NCI-H82 treated with DMSO at 0.1 percent for 48 hours (cell line): ENCODE data around the gene ASXL3.

Source experiments
- DNase-seq: peaks from one replicate; lab custom pipeline; 2025; ENCODE audit not compliant: unreplicated experiment; lab: John Stamatoyannopoulos, UW

Gene ASXL3

DNA sequence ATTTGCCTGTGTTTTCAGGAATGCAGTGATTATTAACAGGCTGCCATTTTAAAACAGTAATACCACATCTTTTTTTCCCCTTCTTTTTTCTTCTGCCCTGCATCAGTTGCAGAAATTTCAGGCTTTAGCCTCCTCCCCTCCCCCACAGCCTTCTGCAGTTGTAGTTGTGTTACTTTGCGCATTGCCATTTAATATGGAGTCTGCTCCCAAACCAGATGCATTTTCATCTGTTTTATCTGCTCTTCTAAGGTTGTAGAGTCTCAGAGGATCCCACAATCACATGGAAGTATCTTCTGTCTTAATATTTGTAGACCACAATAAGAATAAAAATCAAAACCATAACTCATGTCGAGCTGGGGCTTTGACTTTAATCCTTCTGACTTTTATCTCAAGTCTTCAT is 3.8 kb downstream of the ASXL3 start:
- DNase-seq = no peak

- no peak for DNase-seq
Observed at GRCh38 chr18:33583901-33584300, 5.9 kb downstream of the ASXL3 start.

GRCh38 chr18:33584548-33585430 is 6.8 kb downstream of the ASXL3 start:
- DNase-seq = no peak

DNA sequence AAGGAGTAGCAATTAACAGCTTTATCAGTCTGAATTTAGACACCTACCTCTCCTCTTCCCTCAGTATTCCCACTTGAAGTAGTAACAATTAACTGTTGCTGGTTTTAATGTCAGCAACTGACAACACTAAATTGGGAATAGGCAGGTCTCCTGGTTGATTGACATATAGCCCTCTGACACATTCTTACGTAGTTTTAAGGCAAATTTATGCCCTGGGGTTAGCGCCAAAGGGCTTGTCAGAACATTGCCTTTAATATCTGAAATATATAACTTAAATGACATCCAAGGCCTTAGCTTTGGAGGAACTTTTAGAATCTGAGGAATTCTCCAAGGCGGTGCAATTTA is 7.4 kb downstream of the ASXL3 start:
- DNase-seq = no peak

GRCh38 chr18:33588361-33588760 is 10.3 kb downstream of the ASXL3 start:
- no peak for DNase-seq

DNA sequence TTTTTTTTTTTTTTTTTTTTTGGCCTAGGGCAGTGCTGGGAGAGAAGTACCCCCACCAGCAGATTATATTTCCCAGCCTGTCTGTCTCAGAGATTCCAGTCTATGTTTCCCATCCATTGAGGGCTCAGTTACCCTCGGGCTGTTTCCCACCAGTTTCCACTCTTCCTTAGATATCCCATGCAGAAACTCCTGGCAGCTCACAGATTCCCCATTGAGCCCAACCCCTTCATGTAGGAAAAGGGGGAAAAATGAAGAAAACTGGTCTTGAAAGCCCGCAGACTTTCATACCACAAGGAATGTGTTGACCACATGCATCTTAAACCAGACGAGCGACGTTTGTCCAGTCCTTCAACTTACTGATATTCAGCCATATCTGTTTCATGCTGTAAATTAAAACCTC is 15.2 kb downstream of the ASXL3 start:
- DNase-seq = no peak

GRCh38 chr18:33594799-33595198 is 16.8 kb downstream of the ASXL3 start:
- DNase-seq = no peak

DNA sequence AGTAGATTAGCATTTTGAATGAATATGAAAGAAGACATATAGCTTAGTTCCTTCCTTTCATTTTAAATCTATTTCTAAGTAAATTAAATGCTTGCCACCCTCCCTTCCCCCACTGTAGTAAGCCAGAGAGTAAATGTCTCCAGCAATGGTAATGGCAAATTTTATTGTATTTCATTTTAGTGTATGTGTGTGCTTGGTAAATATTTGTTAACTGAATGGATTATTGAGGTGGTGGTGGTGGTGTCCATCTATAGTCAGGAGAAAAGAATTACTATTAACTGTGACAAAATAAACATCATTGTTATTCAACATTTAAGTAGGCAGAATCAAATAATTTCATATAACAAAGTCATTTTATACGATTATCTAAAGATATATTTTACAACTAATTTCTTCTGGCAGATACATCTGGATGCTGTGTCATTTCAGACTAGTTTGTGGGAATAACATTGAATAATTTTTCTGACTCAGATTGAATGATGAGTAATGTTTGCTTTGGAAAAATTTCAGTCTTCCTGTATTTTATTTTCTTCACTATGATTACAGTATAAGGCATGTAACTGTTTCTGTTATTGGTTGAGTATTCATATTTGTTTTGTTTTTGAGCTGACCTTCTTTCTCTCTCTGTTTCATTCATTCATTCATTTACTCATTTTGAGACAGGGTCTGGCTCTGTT is 18.3 kb downstream of the ASXL3 start:
- no peak for DNase-seq

DNA sequence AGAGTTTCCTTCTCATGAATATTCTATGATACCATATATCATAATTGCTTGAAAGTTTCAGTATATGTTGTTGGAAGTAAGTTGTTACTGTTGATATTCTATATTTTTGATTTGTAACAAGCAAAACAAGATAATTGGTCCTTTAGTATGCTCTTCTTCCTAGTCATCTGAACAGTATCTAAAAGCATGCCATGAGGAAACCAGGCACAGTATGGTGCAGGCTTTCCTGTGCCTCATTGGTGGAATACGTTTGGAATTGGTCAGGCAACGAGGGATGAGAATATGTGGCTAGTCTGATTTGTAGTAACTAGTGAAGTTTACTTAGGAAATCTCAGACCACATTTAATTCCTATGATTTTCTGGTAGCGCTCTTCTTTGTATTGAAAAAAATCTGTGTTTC is 22.8 kb downstream of the ASXL3 start:
- no peak for DNase-seq

- DNase-seq = no peak
Observed at GRCh38 chr18:33603454-33603853, 25.4 kb downstream of the ASXL3 start.

DNA sequence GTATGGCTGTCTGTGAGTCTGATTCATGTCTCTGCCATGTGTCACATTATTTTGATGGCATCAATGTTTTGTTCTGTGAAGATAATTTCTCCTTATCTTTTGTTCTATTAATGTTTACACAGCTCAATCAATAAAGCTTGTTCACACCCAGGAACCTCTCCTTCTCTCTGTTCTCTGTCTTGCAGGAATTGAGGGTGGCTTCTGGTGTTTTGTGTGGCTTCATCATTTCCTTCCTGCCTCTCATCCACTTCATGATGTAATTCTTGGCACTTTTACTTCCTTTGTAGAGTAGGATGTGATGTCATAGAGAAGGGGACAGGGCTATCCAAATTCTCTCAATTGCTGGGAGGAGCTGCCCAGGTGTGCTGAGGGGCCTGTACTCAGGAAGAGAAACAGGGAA is 27.2 kb downstream of the ASXL3 start:
- DNase-seq = no peak

- no peak for DNase-seq
Observed at GRCh38 chr18:33606621-33607020, 28.6 kb downstream of the ASXL3 start.

- no peak for DNase-seq
Observed at GRCh38 chr18:33611525-33612135, 33.6 kb downstream of the ASXL3 start.

GRCh38 chr18:33612632-33613031 is 34.6 kb downstream of the ASXL3 start:
- DNase-seq = no peak

DNA sequence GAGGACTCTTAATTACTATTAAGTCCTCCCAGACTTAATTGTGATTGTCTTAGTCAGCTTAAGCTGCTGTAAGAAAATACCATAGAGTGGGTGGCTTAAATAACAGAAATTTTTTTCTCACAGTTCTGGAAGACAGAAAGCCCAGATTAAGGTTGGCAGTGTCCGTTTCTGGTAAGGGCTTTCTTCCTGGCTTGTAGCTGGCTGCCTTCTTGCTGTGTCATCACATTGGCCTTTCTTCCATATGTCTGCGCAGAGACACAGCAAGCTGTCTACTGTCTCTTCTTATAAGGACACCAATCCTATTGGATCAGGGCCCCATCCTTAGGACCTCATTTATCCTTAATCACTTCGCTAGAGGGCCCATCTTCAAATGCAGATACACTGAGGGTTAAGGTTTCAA is 38.5 kb downstream of the ASXL3 start:
- no peak for DNase-seq

- no peak for DNase-seq
Observed at GRCh38 chr18:33627114-33627513, 49.1 kb downstream of the ASXL3 start.

GRCh38 chr18:33630476-33630875 is 52.5 kb downstream of the ASXL3 start:
- DNase-seq = no peak

GRCh38 chr18:33641141-33641540 is 63.1 kb downstream of the ASXL3 start:
- DNase-seq = no peak

DNA sequence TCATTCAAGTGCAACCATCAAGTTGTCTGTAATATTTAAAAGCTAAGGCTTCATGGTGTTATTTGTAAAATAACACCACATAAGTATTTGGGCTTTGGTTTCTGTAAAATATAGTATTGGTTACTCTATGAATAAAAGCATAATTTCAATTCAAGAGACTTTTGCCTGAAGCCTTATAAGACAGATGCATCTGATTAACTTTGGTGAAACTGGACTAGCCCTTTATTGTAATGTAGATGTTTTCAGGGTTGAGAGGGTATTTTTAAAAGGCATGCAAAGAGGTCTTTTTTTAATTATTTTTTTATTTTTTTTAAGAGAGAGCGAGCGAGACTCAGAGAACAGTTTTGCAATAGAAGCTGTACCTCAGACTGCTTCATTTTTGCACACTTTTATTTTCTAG is 66.5 kb downstream of the ASXL3 start:
- DNase-seq = no peak

GRCh38 chr18:33647365-33647764 is 69.3 kb downstream of the ASXL3 start:
- no peak for DNase-seq

DNA sequence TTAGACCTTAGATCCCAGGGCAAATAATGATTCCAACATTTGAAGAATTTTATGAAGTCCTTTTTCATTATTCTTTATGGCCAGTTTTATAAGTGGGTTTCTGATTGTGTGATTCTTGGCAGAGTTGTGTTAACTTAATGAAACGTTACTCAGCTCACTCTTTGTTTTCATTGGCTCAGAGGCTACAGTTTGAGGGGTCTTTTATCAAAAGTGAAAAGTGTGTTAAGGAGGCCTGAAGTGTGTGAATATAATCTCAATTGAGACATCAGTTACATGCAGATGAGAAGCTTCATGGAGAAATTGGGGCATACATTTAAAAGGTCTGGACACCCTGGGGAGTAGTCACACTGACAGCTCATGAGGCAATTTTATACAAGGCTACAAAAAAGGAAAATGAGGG is 74.6 kb downstream of the ASXL3 start:
- DNase-seq = no peak

DNA sequence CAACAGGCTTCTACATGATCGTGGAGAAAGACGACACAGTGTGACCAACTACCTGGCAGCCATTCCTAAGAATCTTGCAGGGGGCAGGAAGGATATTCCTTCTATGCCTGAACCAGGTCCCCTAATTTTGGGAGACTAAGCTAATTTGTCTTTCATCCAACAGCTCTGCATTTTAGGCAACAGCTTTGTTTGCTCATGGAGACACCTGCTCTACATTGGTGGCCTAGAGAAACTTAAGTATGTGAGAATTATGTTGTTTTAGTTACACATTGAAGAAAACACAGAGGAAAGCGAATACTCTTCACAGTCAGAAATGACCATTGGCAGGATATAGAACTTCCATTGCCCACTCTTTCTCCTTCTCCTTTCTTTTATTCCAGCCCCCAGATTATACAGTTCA is 75.2 kb downstream of the ASXL3 start:
- DNase-seq = no peak
